ENCODE data around the gene ZNF354C. TPM values are rescaled to one million over a fixed set of nuclear protein-coding genes. Genes with fewer than 3 reads are reported as not detected.

ZNF354C gene
- total and polyA plus RNA-seq, 10 of the 15 experiments (the other 5 are each of a cell fraction or from before 2014, with no cell fraction given), result 0.01 to 0.03 (median 0.02) TPM; not detected in 7

GRCh38 chr5:179126506-179126991 lies 66.4 kb downstream of the ZNF354C start (continued):
- no peak for TF ChIP-seq ZBTB4 (CRISPR knock-in tag; IDR thresholded peaks at IDR 0.05)
- TF ChIP-seq SIN3A (IDR thresholded peaks at IDR 0.05; ENCODE audit: low read depth, low read length), result no peak
- no peak for TF ChIP-seq SREBF2 (IDR thresholded peaks at IDR 0.05; ENCODE audit: low read length)
- TF ChIP-seq MTA3 (IDR thresholded peaks at IDR 0.05; ENCODE audit: borderline replicate concordance, low read length), result no peak
- TF ChIP-seq PAX5 (IDR thresholded peaks at IDR 0.05; ENCODE audit: borderline replicate concordance, low read depth, low read length), result no peak

- WGBS (ENCODE audit: insufficient coverage, insufficient replicate concordance, low lambda C conversion rate, missing lambda C conversion rate), result 60% methylated on average over 21 of the region's 21 CpGs
- no peak overlapping the region for H3K4me3 ChIP-seq
- no peak overlapping the region for H3K4me2 ChIP-seq (ENCODE audit: control insufficient read depth, insufficient read depth)
- no peak for DNase-seq (ENCODE audit: low read depth, low spot score)
- in situ Hi-C loops (cut with MboI), result no loop called here
- TF ChIP-seq IRF4 (IDR thresholded peaks at IDR 0.05; ENCODE audit: low read depth, low read length), result no peak
- TF ChIP-seq BACH1 (IDR thresholded peaks at IDR 0.05; ENCODE audit: borderline replicate concordance), result no peak
- TF ChIP-seq RAD51 (IDR thresholded peaks at IDR 0.05), result no peak
- no peak for TF ChIP-seq STAT3 (IDR thresholded peaks at IDR 0.05; ENCODE audit: low read depth, low read length)
- peaks cover 3% of the 10 kb centered on the region; the same call in 1 of the 3 replicates for H3K9me3 ChIP-seq (replicated peaks; ENCODE audit: control insufficient read depth, insufficient read depth, low read length)
- no peak overlapping the region for H2AFZ ChIP-seq (ENCODE audit: control insufficient read depth, low read depth, low read length)
- H3K27me3 ChIP-seq (replicated peaks in 1 of 2; ENCODE audit: control insufficient read depth in 2 of 2, insufficient read depth in 2 of 2, low read length in 1 of 2), result no peaks in the 10 kb centered on the region
- no peaks in the 10 kb centered on the region for H3K4me1 ChIP-seq (ENCODE audit: control insufficient read depth, insufficient read depth, low read length)
- no peak overlapping the region for H3K9ac ChIP-seq (ENCODE audit: control insufficient read depth, insufficient read depth, low read length)
- FAIRE-seq, result no peak
- CTCF ChIA-PET, result no interaction called here
- POLR2A ChIA-PET, result no interaction called here
- ATAC-seq, result no peak
- intact Hi-C loops (cut with micrococcal nuclease; ENCODE audit: unreplicated experiment), result no loop called here
- RAD21 ChIA-PET (ENCODE audit: unreplicated experiment), result no interaction called here
- no peak overlapping the region for H3K27ac ChIP-seq (ENCODE audit: control insufficient read depth, insufficient read depth)
- H4K20me1 ChIP-seq (ENCODE audit: control insufficient read depth, insufficient read depth), result no peaks in the 10 kb centered on the region
- no peaks in the 10 kb centered on the region for H3K36me3 ChIP-seq (ENCODE audit: control insufficient read depth in 2 of 2, insufficient read depth in 2 of 2, low read length in 1 of 2)
- SMC1A ChIA-PET (ENCODE audit: uncharacterized antibody, unreplicated experiment), result no interaction called here
- no TSS peak for BruUV-seq (replicated peaks)
- no peaks in the 10 kb centered on the region for H3K79me2 ChIP-seq (ENCODE audit: control insufficient read depth, insufficient read depth, low read length)
These were observed 67.2 kb downstream of the ZNF354C start for GRCh38 chr5:179127136-179128040.
